ENCODE data around the gene FER. TPM values are rescaled to one million over a fixed set of nuclear protein-coding genes. Genes with fewer than 3 reads are reported as not detected.

Gene FER
- total and polyA plus RNA-seq, 9 of the 15 experiments (the other 6 are each of a cell fraction or from before 2014, with no cell fraction given): 6.7 to 18.2 (median 8.9) TPM

- ChIA-PET CTCF (ENCODE audit: low intra/inter-chr PET ratio) (no interaction called here), POLR2A (interaction anchor here (0.6 kb wide), 1 partner anchor 33 kb away, joined by 3 read pairs; no protein-coding TSS in a partner anchor)
- ATAC-seq (no peak), DNase-seq (ENCODE audit: extremely low read depth in 1 of 4, low spot score in 3 of 4) (no peak), FAIRE-seq (no peak)
- no peak for TF ChIP-seq ZBED1 (IDR thresholded peaks at IDR 0.05)
- no peaks in the 10 kb centered on the region for H3K36me3 ChIP-seq (ENCODE audit: control insufficient read depth, insufficient read depth, low read length)
- no peak overlapping the region for H2AFZ ChIP-seq (ENCODE audit: low read depth, low read length)
- H4K20me1 ChIP-seq (replicated peaks; ENCODE audit: control insufficient read depth, insufficient read depth, low read length): no peaks in the 10 kb centered on the region
- no peak overlapping the region for H3K27ac ChIP-seq (ENCODE audit: extremely low read depth, low read depth, low read length)
- H3K9ac ChIP-seq (ENCODE audit: insufficient read depth in 1 of 2, low read depth in 2 of 2, low read length in 2 of 2): no peak overlapping the region
- no peaks in the 10 kb centered on the region for H3K9me3 ChIP-seq (replicated peaks; ENCODE audit: control insufficient read depth, insufficient read depth, low read depth, low read length)
- no peak overlapping the region for H3K4me3 ChIP-seq
- H3K9me1 ChIP-seq (ENCODE audit: control insufficient read depth, insufficient read depth, low read length): no peaks in the 10 kb centered on the region
- in situ Hi-C loops (cut with MboI) (no loop called here), intact Hi-C loops (cut with micrococcal nuclease) (no loop called here)
- H3K4me1 ChIP-seq (replicated peaks in 1 of 2; ENCODE audit: control insufficient read depth in 2 of 2, insufficient read depth in 2 of 2, low read length in 2 of 2): peaks cover 0 to 6% of the 10 kb centered on the region in 2 experiments; a peak in 2 of 5 replicates
- no peaks in the 10 kb centered on the region for H3K79me2 ChIP-seq (ENCODE audit: control insufficient read depth, insufficient read depth, low read length)
- BruUV-seq (replicated peaks): no TSS peak
- no peak overlapping the region for H3K4me2 ChIP-seq (ENCODE audit: insufficient read depth, low read length)
- no peaks in the 10 kb centered on the region for H3K27me3 ChIP-seq (ENCODE audit: control insufficient read depth in 2 of 2, insufficient read depth in 2 of 2, low read length in 2 of 2)
- WGBS (ENCODE audit: insufficient coverage, low coverage, missing lambda C conversion rate): 41% methylated on average over 3 of the region's 3 CpGs
Measured at GRCh38 chr5:109186759-109187158, 439.1 kb downstream of the FER start.

GRCh38 chr5:109191153-109191558 lies 443.5 kb downstream of the FER start:
- Histone ChIP-seq H3K4me2 (ENCODE audit: insufficient read depth, low read length) (peak overlapping the region; percentile 9; the same call in 1 of the 2 replicates), H3K27me3 (ENCODE audit: control insufficient read depth in 2 of 2, insufficient read depth in 2 of 2, low read length in 2 of 2) (no peaks in the 10 kb centered on the region), H3K27ac (ENCODE audit: extremely low read depth, low read depth, low read length) (peak overlapping the region; percentile 47; the same call in 1 of the 3 replicates), H3K79me2 (ENCODE audit: control insufficient read depth, insufficient read depth, low read length) (no peaks in the 10 kb centered on the region), H3K9me3 (replicated peaks; ENCODE audit: control insufficient read depth, insufficient read depth, low read depth, low read length) (no peaks in the 10 kb centered on the region), H4K20me1 (replicated peaks; ENCODE audit: control insufficient read depth, insufficient read depth, low read length) (no peaks in the 10 kb centered on the region), H3K9me1 (ENCODE audit: control insufficient read depth, insufficient read depth, low read length) (no peaks in the 10 kb centered on the region), H3K4me1 (replicated peaks in 1 of 2; ENCODE audit: control insufficient read depth in 2 of 2, insufficient read depth in 2 of 2, low read length in 2 of 2) (peaks cover 0 to 6% of the 10 kb centered on the region in 2 experiments; a peak in 2 of 5 replicates), H3K9ac (ENCODE audit: insufficient read depth in 1 of 2, low read depth in 2 of 2, low read length in 2 of 2) (no peak overlapping the region), H3K4me3 (no peak overlapping the region), H3K36me3 (ENCODE audit: control insufficient read depth, insufficient read depth, low read length) (no peaks in the 10 kb centered on the region), H2AFZ (ENCODE audit: low read depth, low read length) (peak overlapping the region; percentile 58)
- ChIA-PET CTCF (ENCODE audit: low intra/inter-chr PET ratio) (no interaction called here), POLR2A (no interaction called here)
- FAIRE-seq: peak; percentile 75
- ATAC-seq: peak; percentile 91
- in situ Hi-C loops (cut with MboI): no loop called here
- 0% methylated on average over 2 of the region's 2 CpGs for whole genome bisulfite sequencing (ENCODE audit: insufficient coverage, low coverage, missing lambda C conversion rate)
- peak; percentile 34 to 82 (median 44) for DNase-seq (ENCODE audit: extremely low read depth in 1 of 4, low spot score in 3 of 4)
- intact Hi-C loops (cut with micrococcal nuclease): no loop called here
- BruUV-seq (replicated peaks): no TSS peak
- peak; percentile 57 for TF ChIP-seq PRDM10 (IDR thresholded peaks at IDR 0.05; ENCODE audit: partially characterized antibody)
- TF ChIP-seq CBFA2T3 (IDR thresholded peaks at IDR 0.05): peak; percentile 22; the same call in 1 of the 2 replicates
- TF ChIP-seq ZNF24 (IDR thresholded peaks at IDR 0.05): no peak
- TF ChIP-seq NFIX (CRISPR knock-in tag; IDR thresholded peaks at IDR 0.05; ENCODE audit: low read depth): no peak
- no peak for TF ChIP-seq NR2F6 (CRISPR knock-in tag; IDR thresholded peaks at IDR 0.05)
- no peak for TF ChIP-seq GTF2F1 (IDR thresholded peaks at IDR 0.05; ENCODE audit: low read depth, low read length)
- TF ChIP-seq, protein P1, sequence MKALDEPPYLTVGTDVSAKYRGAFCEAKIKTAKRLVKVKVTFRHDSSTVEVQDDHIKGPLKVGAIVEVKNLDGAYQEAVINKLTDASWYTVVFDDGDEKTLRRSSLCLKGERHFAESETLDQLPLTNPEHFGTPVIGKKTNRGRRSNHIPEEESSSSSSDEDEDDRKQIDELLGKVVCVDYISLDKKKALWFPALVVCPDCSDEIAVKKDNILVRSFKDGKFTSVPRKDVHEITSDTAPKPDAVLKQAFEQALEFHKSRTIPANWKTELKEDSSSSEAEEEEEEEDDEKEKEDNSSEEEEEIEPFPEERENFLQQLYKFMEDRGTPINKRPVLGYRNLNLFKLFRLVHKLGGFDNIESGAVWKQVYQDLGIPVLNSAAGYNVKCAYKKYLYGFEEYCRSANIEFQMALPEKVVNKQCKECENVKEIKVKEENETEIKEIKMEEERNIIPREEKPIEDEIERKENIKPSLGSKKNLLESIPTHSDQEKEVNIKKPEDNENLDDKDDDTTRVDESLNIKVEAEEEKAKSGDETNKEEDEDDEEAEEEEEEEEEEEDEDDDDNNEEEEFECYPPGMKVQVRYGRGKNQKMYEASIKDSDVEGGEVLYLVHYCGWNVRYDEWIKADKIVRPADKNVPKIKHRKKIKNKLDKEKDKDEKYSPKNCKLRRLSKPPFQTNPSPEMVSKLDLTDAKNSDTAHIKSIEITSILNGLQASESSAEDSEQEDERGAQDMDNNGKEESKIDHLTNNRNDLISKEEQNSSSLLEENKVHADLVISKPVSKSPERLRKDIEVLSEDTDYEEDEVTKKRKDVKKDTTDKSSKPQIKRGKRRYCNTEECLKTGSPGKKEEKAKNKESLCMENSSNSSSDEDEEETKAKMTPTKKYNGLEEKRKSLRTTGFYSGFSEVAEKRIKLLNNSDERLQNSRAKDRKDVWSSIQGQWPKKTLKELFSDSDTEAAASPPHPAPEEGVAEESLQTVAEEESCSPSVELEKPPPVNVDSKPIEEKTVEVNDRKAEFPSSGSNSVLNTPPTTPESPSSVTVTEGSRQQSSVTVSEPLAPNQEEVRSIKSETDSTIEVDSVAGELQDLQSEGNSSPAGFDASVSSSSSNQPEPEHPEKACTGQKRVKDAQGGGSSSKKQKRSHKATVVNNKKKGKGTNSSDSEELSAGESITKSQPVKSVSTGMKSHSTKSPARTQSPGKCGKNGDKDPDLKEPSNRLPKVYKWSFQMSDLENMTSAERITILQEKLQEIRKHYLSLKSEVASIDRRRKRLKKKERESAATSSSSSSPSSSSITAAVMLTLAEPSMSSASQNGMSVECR (CRISPR knock-in tag; IDR thresholded peaks at IDR 0.05): no peak
- no peak for TF ChIP-seq ZNF134 (CRISPR knock-in tag; conservative IDR thresholded peaks at IDR 0.05)
